Measurements from ENCODE around the gene FERMT2.
A peak's percentile ranks its signal among the peaks of the same experiment; 100 is the strongest.

FERMT2 gene, protein sequence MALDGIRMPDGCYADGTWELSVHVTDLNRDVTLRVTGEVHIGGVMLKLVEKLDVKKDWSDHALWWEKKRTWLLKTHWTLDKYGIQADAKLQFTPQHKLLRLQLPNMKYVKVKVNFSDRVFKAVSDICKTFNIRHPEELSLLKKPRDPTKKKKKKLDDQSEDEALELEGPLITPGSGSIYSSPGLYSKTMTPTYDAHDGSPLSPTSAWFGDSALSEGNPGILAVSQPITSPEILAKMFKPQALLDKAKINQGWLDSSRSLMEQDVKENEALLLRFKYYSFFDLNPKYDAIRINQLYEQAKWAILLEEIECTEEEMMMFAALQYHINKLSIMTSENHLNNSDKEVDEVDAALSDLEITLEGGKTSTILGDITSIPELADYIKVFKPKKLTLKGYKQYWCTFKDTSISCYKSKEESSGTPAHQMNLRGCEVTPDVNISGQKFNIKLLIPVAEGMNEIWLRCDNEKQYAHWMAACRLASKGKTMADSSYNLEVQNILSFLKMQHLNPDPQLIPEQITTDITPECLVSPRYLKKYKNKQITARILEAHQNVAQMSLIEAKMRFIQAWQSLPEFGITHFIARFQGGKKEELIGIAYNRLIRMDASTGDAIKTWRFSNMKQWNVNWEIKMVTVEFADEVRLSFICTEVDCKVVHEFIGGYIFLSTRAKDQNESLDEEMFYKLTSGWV

GRCh38 chr14:52950898-52951680 is at the start of gene FERMT2:
TSS of gene FERMT2 (minus strand) at chr14:52951050. CDS start at chr14:52950568, 482 bp downstream.
- FAIRE-seq: no peak

- FAIRE-seq: no peak
Measured at GRCh38 chr14:52998376-52999015, 47.6 kb upstream of the FERMT2 start.

DNA sequence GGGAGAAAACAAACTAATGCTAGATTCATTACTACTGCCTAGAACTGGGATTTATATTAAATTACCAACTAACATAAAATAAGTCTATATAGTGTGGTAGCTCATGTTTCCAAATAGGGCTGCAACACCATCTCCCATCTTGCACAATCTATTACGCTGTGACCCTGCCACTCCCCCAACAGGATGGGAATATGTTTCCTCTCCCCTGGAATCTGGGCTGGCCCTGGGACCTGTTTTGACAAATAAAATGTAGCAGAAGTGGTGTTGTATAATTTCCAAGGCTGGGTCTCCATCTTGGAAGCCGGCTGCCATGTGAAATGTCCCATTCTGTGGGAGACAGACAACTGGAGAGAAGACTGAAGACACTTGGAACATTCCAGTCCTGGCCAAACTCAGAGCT is 45.6 kb upstream of the FERMT2 start:
- no peak for FAIRE-seq

DNA sequence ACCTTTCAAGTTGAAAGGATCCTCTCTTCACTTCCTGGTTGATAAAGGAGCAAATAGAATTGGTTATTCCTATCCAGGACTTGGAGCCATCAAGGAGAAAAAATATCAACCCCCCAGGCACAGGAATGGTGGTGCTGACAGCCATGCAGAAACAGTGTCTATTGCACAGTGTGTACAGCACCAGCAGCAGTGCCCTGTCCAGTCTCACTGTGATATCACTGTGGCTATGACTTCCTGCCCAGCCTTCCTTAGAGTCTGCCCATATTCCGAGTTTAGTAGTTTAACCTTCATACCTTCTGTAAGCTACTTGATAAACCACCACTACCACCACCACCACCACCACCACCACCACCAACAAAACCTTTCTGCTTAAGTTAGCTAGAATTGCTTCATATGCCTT is 45.1 kb upstream of the FERMT2 start:
- FAIRE-seq: no peak

GRCh38 chr14:52992236-52992870 is 41.5 kb upstream of the FERMT2 start:
- FAIRE-seq: no peak

DNA sequence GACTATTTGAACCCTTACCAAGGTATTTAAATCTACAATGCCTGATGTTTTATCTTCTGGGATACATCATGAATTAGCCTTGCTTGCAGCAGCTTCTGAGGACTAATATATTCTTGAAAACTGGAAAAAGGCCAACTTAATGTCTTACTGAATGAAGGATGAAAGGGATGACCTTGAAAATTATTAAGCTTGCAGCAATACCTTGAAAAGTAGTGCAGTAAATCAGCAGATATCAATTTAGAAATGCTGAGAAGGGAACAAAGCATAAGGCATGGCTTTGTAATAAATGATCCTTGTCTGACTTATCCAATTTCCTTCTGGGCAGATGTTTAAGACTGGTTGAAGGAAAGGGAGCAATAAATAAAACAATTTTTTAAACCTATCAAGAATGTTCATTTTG is 37.3 kb upstream of the FERMT2 start:
- no peak for FAIRE-seq

DNA sequence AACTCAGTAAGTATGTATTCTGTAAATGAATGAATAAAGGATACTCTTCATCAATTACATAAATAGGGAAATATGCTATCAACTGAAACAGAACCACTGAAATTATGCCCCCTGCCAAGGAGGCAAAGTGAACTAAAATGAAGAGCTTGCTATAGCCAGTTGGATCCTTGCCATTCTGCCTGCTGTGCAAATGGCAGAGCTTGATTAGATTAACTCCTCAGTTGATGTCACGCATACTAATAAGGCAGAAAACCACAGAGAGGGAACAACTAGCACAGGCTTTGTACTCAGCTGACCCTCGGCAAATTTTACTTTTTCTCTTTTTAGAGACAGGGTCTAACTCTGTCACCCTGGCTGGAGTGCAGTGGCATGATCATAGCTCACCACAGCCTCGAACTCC is 36.7 kb upstream of the FERMT2 start:
- FAIRE-seq: no peak

- FAIRE-seq: no peak
Measured at GRCh38 chr14:52987042-52987441, 36.2 kb upstream of the FERMT2 start.

DNA sequence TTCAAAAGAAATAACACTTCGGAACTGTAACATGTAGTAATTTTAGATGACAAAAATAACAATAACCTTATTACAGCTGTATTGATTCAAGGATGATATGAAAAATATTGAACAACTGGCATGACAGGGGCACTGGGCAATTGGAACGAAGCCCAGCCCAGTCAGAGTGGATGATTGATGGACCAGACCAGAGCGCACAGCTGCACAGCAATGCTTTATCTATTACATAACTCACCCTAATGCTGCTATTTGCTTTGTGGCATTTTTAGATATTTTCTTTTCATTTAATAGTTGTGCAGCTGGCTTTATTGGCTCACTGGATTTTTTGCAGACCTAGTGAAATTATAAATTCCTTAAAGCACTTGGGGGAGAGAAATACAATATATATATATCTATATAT is 26.9 kb upstream of the FERMT2 start:
- FAIRE-seq: peak; percentile 65

- FAIRE-seq: no peak
Measured at GRCh38 chr14:52974406-52974805, 23.6 kb upstream of the FERMT2 start.

DNA sequence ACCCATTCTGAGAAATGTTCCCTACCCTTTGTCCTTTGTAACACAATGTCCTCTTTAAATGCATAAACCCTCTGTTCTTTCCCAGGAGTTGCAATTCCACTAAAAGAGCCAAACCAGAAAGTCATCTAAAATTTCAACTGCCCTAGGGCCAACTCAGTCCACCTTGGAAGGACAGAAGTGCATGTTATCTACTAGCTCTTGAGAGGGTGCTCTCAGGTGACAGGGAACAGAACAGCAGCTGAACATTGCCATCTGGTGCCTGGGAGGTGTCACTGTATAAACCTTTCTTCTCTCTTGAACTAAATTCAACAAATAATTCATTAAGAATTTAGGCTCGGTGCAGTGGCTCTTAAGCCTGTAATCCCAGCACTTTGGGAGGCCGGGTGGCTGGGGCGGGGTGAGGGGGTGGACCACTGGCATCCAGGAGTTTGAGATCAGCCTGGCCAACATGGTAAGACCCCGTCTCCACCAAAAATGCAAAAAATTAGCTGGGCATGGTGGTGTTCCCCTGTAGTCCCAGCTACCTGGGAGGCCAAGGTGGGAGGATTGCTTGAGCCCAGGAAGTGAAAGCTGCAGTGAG is 10.3 kb upstream of the FERMT2 start:
- FAIRE-seq: peak; percentile 43

DNA sequence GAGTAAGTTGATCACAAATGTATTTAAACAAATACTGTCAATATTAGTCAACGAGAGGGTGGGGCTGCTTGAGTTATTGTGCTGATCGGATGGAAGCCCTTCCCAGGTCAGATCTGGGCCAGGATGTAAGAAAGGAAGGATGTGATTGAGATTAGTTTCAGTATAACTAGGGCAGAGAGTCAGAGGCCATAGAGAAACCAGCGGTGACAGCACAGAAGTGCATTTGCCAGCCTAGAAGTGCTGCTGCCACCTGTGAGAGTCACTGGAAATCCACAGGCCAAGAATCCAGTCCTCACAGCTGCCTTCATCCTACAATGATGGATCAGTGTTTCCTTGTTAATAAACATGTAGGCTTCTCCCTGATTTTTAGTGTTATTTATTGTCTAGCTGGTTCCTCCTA is 9.8 kb upstream of the FERMT2 start:
- no peak for FAIRE-seq

GRCh38 chr14:52954346-52955214 is 3.7 kb upstream of the FERMT2 start:
- no peak for FAIRE-seq

GRCh38 chr14:52951681-52952554 is 1.1 kb upstream of the FERMT2 start:
- FAIRE-seq: peak; percentile 73

GRCh38 chr14:52950410-52950897 is 396 bp downstream of the FERMT2 start:
- no peak for FAIRE-seq

GRCh38 chr14:52949711-52950409 is 990 bp downstream of the FERMT2 start:
- no peak for FAIRE-seq

- no peak for FAIRE-seq
Measured at GRCh38 chr14:52949249-52949648, 1.6 kb downstream of the FERMT2 start.

DNA sequence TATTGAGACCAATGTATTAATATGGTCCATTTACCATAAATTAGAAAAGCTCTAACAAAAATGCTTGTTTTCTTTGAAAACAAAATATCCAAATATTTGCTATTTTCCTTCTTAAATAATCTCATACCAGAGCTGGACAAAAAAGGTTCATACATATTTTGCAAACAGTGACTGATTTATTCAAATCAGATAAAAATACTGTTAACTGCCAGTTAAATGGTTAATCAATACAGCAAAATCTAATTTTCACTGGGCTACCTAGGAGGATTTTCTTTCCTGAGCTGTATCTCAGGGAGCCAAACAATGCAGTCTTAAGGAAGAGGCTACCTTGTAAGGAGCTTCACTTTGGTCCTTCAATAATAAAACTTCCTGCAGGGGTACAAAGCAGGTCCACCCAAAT is 2.0 kb downstream of the FERMT2 start:
- FAIRE-seq: no peak

GRCh38 chr14:52948039-52948438 is 2.8 kb downstream of the FERMT2 start:
- FAIRE-seq: no peak
